OCI-LY7 (cell line): ENCODE results near the gene BUD23. TPM values are rescaled to one million over a fixed set of nuclear protein-coding genes. Genes with fewer than 3 reads are reported as not detected.

Experiments used
- BruUV-seq: library from RNA; stranded (reverse); fragments of 400-500 nt; replicated peaks from 2 replicates; lab custom pipeline; 2021; lab: Mats Ljungman, UMichigan
- CTCF ChIA-PET: fragments of 300-600 bp; sonication (Branson Sonifier 250); formaldehyde crosslinking; loops from one replicate; lab custom pipeline; 2022; ENCODE audit warnings: antibody characterized with exemption; ENCODE audit not compliant: unreplicated experiment; lab: Charles Lee
- POLR2A ChIA-PET: fragments of 300-600 bp; sonication (Branson Sonifier 250); formaldehyde crosslinking; loops from one replicate; lab custom pipeline; 2022; ENCODE audit warnings: antibody characterized with exemption; lab: Charles Lee
- DNase-seq: peaks from one replicate; pipeline ENCODE4 v3.0.0-alpha.2; 2015; ENCODE audit warnings: low spot score
- H2AFZ ChIP-seq: fragments of 200-600 bp; sonication (generic), shearing (Covaris generic); 2 replicates; pipeline ENCODE4 v1.6.1; 2014; ENCODE audit warnings: mild to moderate bottlenecking, antibody characterized with exemption, low read length, moderate library complexity
- H3K27ac ChIP-seq: fragments of 200-600 bp; sonication (generic); 2 replicates; pipeline ENCODE4 v1.5.1; 2014; ENCODE audit warnings: mixed run types, low read depth, mild to moderate bottlenecking, moderate library complexity, low read length, inconsistent platforms; ENCODE audit not compliant: poor library complexity, severe bottlenecking
- H3K36me3 ChIP-seq: fragments of 200-600 bp; sonication (generic); 2 replicates; pipeline ENCODE4 v1.6.1; 2014; ENCODE audit warnings: mild to moderate bottlenecking, antibody characterized with exemption, low read length, moderate library complexity, mixed read lengths; ENCODE audit not compliant: insufficient read depth
- H3K4me1 ChIP-seq: fragments of 200-600 bp; sonication (generic); 2 replicates; pipeline ENCODE4 v1.5.1; 2014; ENCODE audit warnings: mild to moderate bottlenecking, low read length; ENCODE audit not compliant: insufficient read depth, poor library complexity, severe bottlenecking
- H3K4me2 ChIP-seq: fragments of 200-600 bp; sonication (generic); 2 replicates; pipeline ENCODE4 v1.6.1; 2014; ENCODE audit warnings: mild to moderate bottlenecking, low read length
- H3K4me3 ChIP-seq: fragments of 200-600 bp; sonication (generic); 2 replicates; pipeline ENCODE4 v1.5.1; 2014; ENCODE audit warnings: mild to moderate bottlenecking, low read depth, low read length; ENCODE audit not compliant: poor library complexity, severe bottlenecking
- H3K79me2 ChIP-seq: fragments of 200-600 bp; sonication (generic); 2 replicates; pipeline ENCODE4 v1.6.1; 2016; ENCODE audit warnings: low read depth, mild to moderate bottlenecking, low read length, moderate library complexity, mixed read lengths; ENCODE audit not compliant: insufficient read depth
- H3K9me2 ChIP-seq: fragments of 200-600 bp; sonication (generic); 2 replicates; pipeline ENCODE4 v1.6.1; 2016; ENCODE audit warnings: mild to moderate bottlenecking, low read length, mixed read lengths; ENCODE audit not compliant: insufficient read depth
- H3K9me3 ChIP-seq: fragments of 200-600 bp; sonication (generic); 2 replicates; pipeline ENCODE4 v1.6.1; 2014; ENCODE audit warnings: mild to moderate bottlenecking, mixed run types, low read length, mixed read lengths
- H4K20me1 ChIP-seq: fragments of 200-600 bp; sonication (generic); 2 replicates; pipeline ENCODE4 v1.6.1; 2014; ENCODE audit warnings: mild to moderate bottlenecking, antibody characterized with exemption, low read length, moderate library complexity, mixed read lengths; ENCODE audit not compliant: insufficient read depth
- EZH2phosphoT487 ChIP-seq: fragments of 200-600 bp; sonication (generic); IDR thresholded peaks from 2 replicates; pipeline ENCODE4 v1.6.1; 2018; ENCODE audit warnings: low read depth, borderline replicate concordance, mild to moderate bottlenecking, mixed run types, antibody characterized with exemption, low read length, moderate library complexity, mixed read lengths
- intact Hi-C: fragments of 100-400 bp; cut with micrococcal nuclease; formaldehyde crosslinking; loops from one replicate; pipeline ENCODE4 v1.10.0; 2022; ENCODE audit not compliant: unreplicated experiment
- total RNA-seq, 2 experiments: library from RNA; depleted of rRNA in 1 of 2; stranded (reverse); fragments of >200 nt in 1 of 2; shearing (Covaris generic) in 1 of 2; gene quantifications; 2 replicates each; pipeline ENCODE4 v1.2.3, GENCODE V29; 2014 to 2022
- TF ChIP-seq, protein P1 (sequence below): fragments of 200-600 bp; sonication (generic); conservative IDR thresholded peaks from 2 replicates; pipeline ENCODE4 v1.5.1; 2014; ENCODE audit warnings: mild to moderate bottlenecking, antibody characterized with exemption, low read length, moderate library complexity, mixed read lengths

BUD23 gene
- total RNA-seq, 2 experiments from 2014 or later: 58.1 to 91.1 TPM

DNA sequence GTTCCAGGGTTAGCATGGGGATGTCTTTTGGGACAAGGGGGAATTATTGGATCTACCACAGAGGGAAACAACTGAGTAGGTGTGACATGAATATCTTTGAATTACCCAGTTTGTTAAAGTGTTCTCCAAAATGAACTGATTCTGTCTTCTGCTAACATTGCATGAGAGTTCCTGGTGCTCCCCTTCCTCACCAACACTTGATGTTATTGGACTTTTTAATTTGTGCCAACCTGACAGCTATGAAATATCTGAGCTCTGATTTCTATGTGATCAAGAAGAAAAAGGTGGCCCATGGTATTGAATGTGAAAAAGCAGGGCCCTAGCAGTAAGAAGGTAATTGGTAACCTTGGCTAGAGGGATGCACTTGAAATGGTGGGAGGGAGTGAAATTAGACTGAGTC is 20.4 kb upstream of the BUD23 start:
- H3K79me2 ChIP-seq: no peaks in the 10 kb centered on the region
- CTCF ChIA-PET: no interaction called here

DNA sequence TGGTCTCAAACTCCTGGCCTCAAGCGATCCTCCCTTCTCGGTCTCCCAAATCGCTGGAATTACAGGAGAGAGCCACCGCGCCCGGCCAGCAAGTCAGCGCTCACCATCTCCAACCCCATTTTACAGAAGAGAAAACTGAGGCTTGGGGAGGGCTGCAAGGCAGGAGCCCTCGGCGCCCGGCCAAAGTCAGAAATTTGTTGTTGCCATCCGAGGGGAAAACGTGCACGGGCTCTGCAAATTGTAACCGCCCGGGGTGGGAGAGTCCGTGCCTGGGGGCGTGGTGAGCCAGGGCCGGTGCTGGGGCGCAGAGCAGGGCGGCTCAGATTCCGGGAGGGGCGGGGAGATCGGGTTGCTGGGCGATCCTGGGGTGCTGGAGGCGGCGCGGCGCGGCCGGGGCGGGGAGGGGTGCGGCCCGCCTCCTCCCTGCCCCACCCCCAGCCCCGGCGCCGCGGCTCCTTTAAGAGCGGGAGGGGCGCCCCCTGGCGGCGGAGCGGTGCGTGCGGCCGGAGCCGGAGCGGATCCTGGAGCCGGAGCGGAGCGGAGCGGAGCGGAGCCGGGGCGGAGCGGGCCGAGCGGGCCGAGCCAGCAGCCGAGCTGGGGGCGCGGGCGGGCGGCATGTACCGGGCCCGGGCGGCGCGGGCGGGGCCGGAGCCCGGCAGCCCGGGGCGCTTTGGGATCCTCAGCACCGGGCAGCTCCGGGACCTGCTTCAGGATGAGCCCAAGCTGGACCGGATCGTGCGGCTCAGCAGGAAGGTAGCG is 15.9 kb upstream of the BUD23 start, which contains the start of gene VPS37D:
Gene VPS37D, plus strand, starts transcription at position 488 of the 759 bp plus-strand sequence. Its CDS starts 128 bp downstream, at position 616.
- no peak within 1 kb of the TSS for H3K27ac ChIP-seq
- intact Hi-C loops: loop anchor here (1.0 to 5.0 kb wide), 3 partner anchors 16 to 65 kb away; partner anchors contain the start of genes BUD23 and DNAJC30
- peaks cover 11% of the 10 kb centered on the region for H3K4me1 ChIP-seq
- ChIA-PET CTCF (no interaction called here), POLR2A (interaction anchor here (0.6 kb wide), 1 partner anchor 65 kb away, joined by 3 read pairs; no protein-coding TSS in a partner anchor)
- H3K36me3 ChIP-seq: no peaks in the 10 kb centered on the region
- DNase-seq: peak; percentile 91
- peaks cover 8% of the 10 kb centered on the region; the same call in 1 of the 2 replicates for H3K9me3 ChIP-seq
- no peak for TF ChIP-seq EZH2phosphoT487
- TF ChIP-seq, protein P1, sequence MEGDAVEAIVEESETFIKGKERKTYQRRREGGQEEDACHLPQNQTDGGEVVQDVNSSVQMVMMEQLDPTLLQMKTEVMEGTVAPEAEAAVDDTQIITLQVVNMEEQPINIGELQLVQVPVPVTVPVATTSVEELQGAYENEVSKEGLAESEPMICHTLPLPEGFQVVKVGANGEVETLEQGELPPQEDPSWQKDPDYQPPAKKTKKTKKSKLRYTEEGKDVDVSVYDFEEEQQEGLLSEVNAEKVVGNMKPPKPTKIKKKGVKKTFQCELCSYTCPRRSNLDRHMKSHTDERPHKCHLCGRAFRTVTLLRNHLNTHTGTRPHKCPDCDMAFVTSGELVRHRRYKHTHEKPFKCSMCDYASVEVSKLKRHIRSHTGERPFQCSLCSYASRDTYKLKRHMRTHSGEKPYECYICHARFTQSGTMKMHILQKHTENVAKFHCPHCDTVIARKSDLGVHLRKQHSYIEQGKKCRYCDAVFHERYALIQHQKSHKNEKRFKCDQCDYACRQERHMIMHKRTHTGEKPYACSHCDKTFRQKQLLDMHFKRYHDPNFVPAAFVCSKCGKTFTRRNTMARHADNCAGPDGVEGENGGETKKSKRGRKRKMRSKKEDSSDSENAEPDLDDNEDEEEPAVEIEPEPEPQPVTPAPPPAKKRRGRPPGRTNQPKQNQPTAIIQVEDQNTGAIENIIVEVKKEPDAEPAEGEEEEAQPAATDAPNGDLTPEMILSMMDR: peak; percentile 75
- H3K4me3 ChIP-seq: peak within 1 kb of the TSS; percentile 80
- H2AFZ ChIP-seq: peak within 1 kb of the TSS; percentile 78
- BruUV-seq: no TSS peak
- no peaks in the 10 kb centered on the region for H3K79me2 ChIP-seq
- H3K4me2 ChIP-seq: peak within 1 kb of the TSS; percentile 97
- H3K9me2 ChIP-seq: no peaks in the 10 kb centered on the region
- no peaks in the 10 kb centered on the region for H4K20me1 ChIP-seq

More for the DNA sequence above, 20.4 kb upstream of the BUD23 start:
- DNase-seq: no peak
- peaks cover 8% of the 10 kb centered on the region; the same call in 1 of the 2 replicates for H3K9me3 ChIP-seq
- POLR2A ChIA-PET: no interaction called here
- TF ChIP-seq, protein P1: no peak
- TF ChIP-seq EZH2phosphoT487: no peak
- no peaks in the 10 kb centered on the region for H3K9me2 ChIP-seq
- H3K4me1 ChIP-seq: no peaks in the 10 kb centered on the region
- no peak overlapping the region for H3K4me3 ChIP-seq
- H3K4me2 ChIP-seq: no peak overlapping the region
- no peak overlapping the region for H2AFZ ChIP-seq
- intact Hi-C loops: no loop called here
- no peak overlapping the region for H3K27ac ChIP-seq
- BruUV-seq: no TSS peak
- no peaks in the 10 kb centered on the region for H4K20me1 ChIP-seq
- no peaks in the 10 kb centered on the region for H3K36me3 ChIP-seq
